Esophagus muscularis mucosa (tissue), 4 donors: ENCODE data around the gene DSCAM. TPM values are rescaled to one million over a fixed set of nuclear protein-coding genes. Genes with fewer than 3 reads are reported as not detected.
"Not testable (repeated sequence)": the region's sequence is repeated elsewhere in the genome, so short reads cannot be mapped to it uniquely, and the experiment has no call there.

ENCODE experiments used
- DNase-seq: peaks from one replicate; pipeline ENCODE4 v3.0.0-alpha.2; 2017; ENCODE audit errors: extremely low spot score
- H3K27ac ChIP-seq, 4 donors: fragments of 200-600 bp; sonication (generic); replicated peaks in 1 of 4; 1 replicate in 3 of 4; 2 replicates in 1 of 4; pipeline ENCODE4 v1.5.1; 2016 to 2019; ENCODE audit warnings: mild to moderate bottlenecking in 1 of 4
- H3K27me3 ChIP-seq, 4 donors: fragments of 200-600 bp; sonication (generic); one replicate each; pipeline versions ENCODE4 v1.5.1 to v1.6.0; 2016 to 2019
- H3K36me3 ChIP-seq, 4 donors: fragments of 200-600 bp; sonication (generic); one replicate each; pipeline ENCODE4 v1.5.1; 2016 to 2019
- H3K4me1 ChIP-seq, 4 donors: fragments of 200-600 bp; sonication (generic); one replicate each; pipeline ENCODE4 v1.5.1; 2016 to 2019
- H3K4me3 ChIP-seq, 4 donors: fragments of 200-600 bp; sonication (generic); 1 replicate in 2 of 4; 2 replicates in 2 of 4; pipeline ENCODE4 v1.5.1; 2016 to 2019; ENCODE audit warnings: mild to moderate bottlenecking in 4 of 4, moderate library complexity in 1 of 4
- H3K9me3 ChIP-seq, 4 donors: fragments of 200-600 bp; sonication (generic); 1 replicate in 3 of 4; 2 replicates in 1 of 4; pipeline ENCODE4 v1.5.1; 2016 to 2019
- CTCF ChIP-seq, 3 experiments: fragments of 200-600 bp in 2 of 3; fragments of 450-650 bp in 1 of 3; sonication (generic) in 2 of 3; IDR thresholded peaks; one replicate each; pipeline ENCODE4 v1.5.1; 2017 to 2019; ENCODE audit warnings: antibody characterized with exemption in 3 of 3, mild to moderate bottlenecking in 2 of 3, moderate library complexity in 1 of 3
- EP300 ChIP-seq: sonication (generic); formaldehyde crosslinking; IDR thresholded peaks from one replicate; pipeline ENCODE4 v1.6.1; 2017; ENCODE audit warnings: antibody characterized with exemption
- POLR2A ChIP-seq: fragments of 450-650 bp; IDR thresholded peaks from one replicate; pipeline ENCODE4 v1.6.1; 2017; ENCODE audit warnings: antibody characterized with exemption, moderate library complexity, mild to moderate bottlenecking, low read depth
- POLR2AphosphoS5 ChIP-seq, 2 donors: sonication (generic); formaldehyde crosslinking; IDR thresholded peaks; one replicate each; pipeline ENCODE4 v1.6.1; 2017; ENCODE audit warnings: antibody characterized with exemption in 2 of 2
- WGBS: methylation state at CpG from one replicate; pipeline ENCODE4 v1.1.5; 2018; 5-methylcytosine and 5-hydroxymethylcytosine counted together
- intact Hi-C: fragments of 100-400 bp; cut with DNase I; formaldehyde crosslinking; loops from one replicate; pipeline ENCODE4 v1.15.1; 2023
- total RNA-seq, 4 donors: library from RNA; depleted of rRNA; stranded (reverse); fragments of >200 nt; gene quantifications; one replicate each; pipeline versions ENCODE4 v1.1.0 to v1.2.1, GENCODE V29; 2016

The DSCAM gene
- total RNA-seq, 4 donors from 2014 or later = 0.06 to 0.42 (median 0.17) TPM; not detected in 1

GRCh38 chr21:40187946-40188654 is 658.9 kb downstream of the DSCAM start:
- H3K36me3 ChIP-seq = no peaks in the 10 kb centered on the region
- no peak overlapping the region for H3K27ac ChIP-seq
- H3K4me3 ChIP-seq = no peak overlapping the region
- H3K9me3 ChIP-seq = no peaks in the 10 kb centered on the region
- 74% methylated on average over 9 of the region's 9 CpGs for WGBS
- TF ChIP-seq POLR2AphosphoS5 (IDR thresholded peaks at IDR 0.05) (no peak), CTCF (IDR thresholded peaks at IDR 0.05) (no peak), POLR2A (no peak), EP300 (no peak)
- no peaks in the 10 kb centered on the region for H3K4me1 ChIP-seq
- DNase-seq = no peak
- intact Hi-C loops = no loop called here
- peaks cover 0 to 7% (median 0%) of the 10 kb centered on the region in 4 donors for H3K27me3 ChIP-seq

DNA sequence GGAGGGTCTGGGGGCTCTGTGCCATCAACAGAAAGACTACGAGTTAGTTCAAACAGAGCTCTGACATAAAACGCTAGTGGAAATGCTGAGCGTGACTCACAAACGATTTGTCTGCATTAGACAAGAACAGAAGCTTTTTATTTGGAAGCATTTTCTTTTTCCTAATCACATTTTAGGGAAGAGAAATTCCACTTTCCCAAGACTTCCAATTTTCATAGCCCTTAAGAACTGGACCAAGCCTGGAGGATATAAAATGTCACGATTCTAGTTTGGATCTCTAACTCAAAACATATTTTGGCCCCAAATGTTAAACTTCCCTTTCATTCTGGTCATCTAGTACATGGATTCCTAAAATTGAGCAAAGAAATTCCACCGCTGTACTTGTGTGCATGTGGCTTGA is 659.7 kb downstream of the DSCAM start:
- 74% methylated on average over 6 of the region's 6 CpGs for WGBS
- no peak for TF ChIP-seq CTCF (IDR thresholded peaks at IDR 0.05)
- no peak for TF ChIP-seq POLR2AphosphoS5 (IDR thresholded peaks at IDR 0.05)
- TF ChIP-seq POLR2A = no peak
- no peak for TF ChIP-seq EP300

GRCh38 chr21:40186045-40186444 is 660.9 kb downstream of the DSCAM start:
- no peaks in the 10 kb centered on the region for H3K36me3 ChIP-seq
- H3K27me3 ChIP-seq = peaks cover 0 to 7% (median 0%) of the 10 kb centered on the region in 4 donors
- intact Hi-C loops = no loop called here
- DNase-seq = no peak
- no peaks in the 10 kb centered on the region for H3K9me3 ChIP-seq
- WGBS = 21% methylated on average over 6 of the region's 6 CpGs
- H3K27ac ChIP-seq = no peak overlapping the region
- no peak for TF ChIP-seq POLR2A
- no peak for TF ChIP-seq EP300
- TF ChIP-seq CTCF (IDR thresholded peaks at IDR 0.05) = no peak
- no peak for TF ChIP-seq POLR2AphosphoS5 (IDR thresholded peaks at IDR 0.05)
- no peaks in the 10 kb centered on the region for H3K4me1 ChIP-seq
- H3K4me3 ChIP-seq = no peak overlapping the region

More for the DNA sequence above, 659.7 kb downstream of the DSCAM start:
- H3K4me3 ChIP-seq = no peak overlapping the region
- DNase-seq = no peak
- intact Hi-C loops = no loop called here
- no peaks in the 10 kb centered on the region for H3K4me1 ChIP-seq
- H3K27ac ChIP-seq = no peak overlapping the region
- H3K9me3 ChIP-seq = no peaks in the 10 kb centered on the region
- H3K36me3 ChIP-seq = no peaks in the 10 kb centered on the region
- H3K27me3 ChIP-seq = peaks cover 0 to 7% (median 0%) of the 10 kb centered on the region in 4 donors

GRCh38 chr21:40185208-40185607 is 661.8 kb downstream of the DSCAM start:
- Histone ChIP-seq H3K4me1 (no peaks in the 10 kb centered on the region), H3K27ac (no peak overlapping the region), H3K36me3 (no peaks in the 10 kb centered on the region), H3K9me3 (no peaks in the 10 kb centered on the region), H3K27me3 (peaks cover 0 to 7% (median 0%) of the 10 kb centered on the region in 4 donors), H3K4me3 (no peak overlapping the region)
- no peak for TF ChIP-seq POLR2AphosphoS5 (IDR thresholded peaks at IDR 0.05)
- no peak for TF ChIP-seq POLR2A
- no peak for TF ChIP-seq EP300
- TF ChIP-seq CTCF (IDR thresholded peaks at IDR 0.05) = no peak
- intact Hi-C loops = no loop called here
- WGBS = no CpG with 5 or more reads among the region's 8 CpGs
- DNase-seq = no peak

GRCh38 chr21:40182491-40182890 is 664.5 kb downstream of the DSCAM start:
- WGBS = 86% methylated on average over 11 of the region's 19 CpGs
- H3K27ac ChIP-seq, H3K4me1 ChIP-seq, H3K9me3 ChIP-seq, H3K36me3 ChIP-seq, intact Hi-C loops, DNase-seq, H3K27me3 ChIP-seq, H3K4me3 ChIP-seq: not testable (repeated sequence)
